OCI-LY1 (cell line): ENCODE measurements around the gene MYO9A.

Experiments used
- EZH2 ChIP-seq: fragments of 200-600 bp; sonication (generic), shearing (Covaris generic); IDR thresholded peaks from 2 replicates; pipeline ENCODE4 v1.8.0; 2017; ENCODE audit warnings: borderline replicate concordance, mixed run types, mild to moderate bottlenecking, antibody characterized with exemption, low read length, moderate library complexity, mixed read lengths
- TF ChIP-seq, protein P1 (sequence below): fragments of 200-600 bp; sonication (generic), shearing (Covaris generic); IDR thresholded peaks from 2 replicates; pipeline ENCODE4 v1.5.1; 2017; ENCODE audit warnings: mild to moderate bottlenecking, antibody characterized with exemption, low read length, moderate library complexity, mixed read lengths

DNA sequence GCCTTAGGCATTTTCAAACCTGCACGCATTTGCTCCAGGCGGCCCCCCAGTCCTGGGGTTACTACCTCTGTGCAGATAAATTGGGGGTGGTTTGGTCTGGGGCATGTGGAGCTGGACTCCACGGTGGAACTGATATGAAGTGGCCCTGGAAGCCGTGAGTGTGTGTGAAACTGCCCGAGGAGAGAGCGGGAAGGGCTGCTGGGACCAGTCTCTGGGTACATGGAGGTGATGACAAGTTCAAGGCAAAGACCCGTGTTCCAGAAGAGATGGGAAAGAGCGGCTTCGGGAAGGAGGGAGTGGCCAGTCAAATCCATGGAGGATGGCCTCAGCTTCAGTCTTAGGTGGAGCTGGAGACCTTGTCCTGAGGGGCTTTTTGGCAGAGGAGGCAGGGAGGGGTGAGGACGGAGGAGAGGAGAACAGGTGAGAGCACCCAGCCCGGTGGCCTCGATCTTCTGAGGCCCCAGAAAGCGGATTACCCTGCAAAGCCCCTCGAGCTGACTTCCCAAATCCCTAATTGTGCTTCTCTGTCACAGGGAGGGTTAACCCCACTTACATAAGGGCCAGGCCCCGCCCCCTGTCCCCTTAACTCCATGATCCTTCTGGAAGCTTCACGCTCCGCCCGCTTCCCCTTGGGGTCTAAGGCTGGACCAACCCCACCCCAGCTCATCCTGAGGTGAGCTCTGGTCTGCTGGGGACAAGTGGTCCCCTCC, 309.5 kb downstream of the MYO9A start:
- TF ChIP-seq EZH2: no peak
- TF ChIP-seq, protein P1, sequence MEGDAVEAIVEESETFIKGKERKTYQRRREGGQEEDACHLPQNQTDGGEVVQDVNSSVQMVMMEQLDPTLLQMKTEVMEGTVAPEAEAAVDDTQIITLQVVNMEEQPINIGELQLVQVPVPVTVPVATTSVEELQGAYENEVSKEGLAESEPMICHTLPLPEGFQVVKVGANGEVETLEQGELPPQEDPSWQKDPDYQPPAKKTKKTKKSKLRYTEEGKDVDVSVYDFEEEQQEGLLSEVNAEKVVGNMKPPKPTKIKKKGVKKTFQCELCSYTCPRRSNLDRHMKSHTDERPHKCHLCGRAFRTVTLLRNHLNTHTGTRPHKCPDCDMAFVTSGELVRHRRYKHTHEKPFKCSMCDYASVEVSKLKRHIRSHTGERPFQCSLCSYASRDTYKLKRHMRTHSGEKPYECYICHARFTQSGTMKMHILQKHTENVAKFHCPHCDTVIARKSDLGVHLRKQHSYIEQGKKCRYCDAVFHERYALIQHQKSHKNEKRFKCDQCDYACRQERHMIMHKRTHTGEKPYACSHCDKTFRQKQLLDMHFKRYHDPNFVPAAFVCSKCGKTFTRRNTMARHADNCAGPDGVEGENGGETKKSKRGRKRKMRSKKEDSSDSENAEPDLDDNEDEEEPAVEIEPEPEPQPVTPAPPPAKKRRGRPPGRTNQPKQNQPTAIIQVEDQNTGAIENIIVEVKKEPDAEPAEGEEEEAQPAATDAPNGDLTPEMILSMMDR: no peak
